OCI-LY1 (cell line): ENCODE data around the gene FMN2.

Source experiments
- H2AFZ ChIP-seq: fragments of 200-600 bp; sonication (generic), shearing (Covaris generic); 2 replicates; pipeline ENCODE4 v1.6.0; 2014; ENCODE audit warnings: antibody characterized with exemption, mild to moderate bottlenecking, low read length
- H3F3A ChIP-seq: fragments of 200-600 bp; sonication (generic), shearing (Covaris generic); 2 replicates; pipeline ENCODE4 v1.6.0; 2014; ENCODE audit warnings: mild to moderate bottlenecking, antibody characterized with exemption, low read length, moderate library complexity; ENCODE audit not compliant: insufficient read depth
- H3K27ac ChIP-seq: fragments of 200-600 bp; sonication (generic); 2 replicates; pipeline ENCODE4 v1.5.1; 2014; ENCODE audit warnings: low read length, mixed run types, mild to moderate bottlenecking, low read depth; ENCODE audit not compliant: poor library complexity, severe bottlenecking
- H3K27me3 ChIP-seq: fragments of 200-600 bp; sonication (generic); 2 replicates; pipeline ENCODE4 v1.6.0; 2014; ENCODE audit warnings: antibody characterized with exemption, mild to moderate bottlenecking, low read length, moderate library complexity; ENCODE audit not compliant: insufficient read depth
- H3K36me3 ChIP-seq: fragments of 200-600 bp; sonication (generic); 2 replicates; pipeline ENCODE4 v1.6.1; 2014; ENCODE audit warnings: mild to moderate bottlenecking, antibody characterized with exemption, low read length, moderate library complexity, mixed read lengths; ENCODE audit not compliant: insufficient read depth
- H3K4me1 ChIP-seq: fragments of 200-600 bp; sonication (generic); 2 replicates; pipeline ENCODE4 v1.5.1; 2014; ENCODE audit warnings: mild to moderate bottlenecking, low read length, moderate library complexity; ENCODE audit not compliant: insufficient read depth, severe bottlenecking
- H3K4me2 ChIP-seq: fragments of 200-600 bp; sonication (generic), shearing (Covaris generic); 2 replicates; pipeline ENCODE4 v1.6.1; 2014; ENCODE audit warnings: low read length
- H3K4me3 ChIP-seq: fragments of 200-600 bp; sonication (generic); 2 replicates; pipeline ENCODE4 v1.5.1; 2014; ENCODE audit warnings: low read length, low read depth, mild to moderate bottlenecking, mixed read lengths; ENCODE audit not compliant: poor library complexity, severe bottlenecking
- H3K79me2 ChIP-seq: fragments of 200-600 bp; shearing (Covaris generic); 2 replicates; pipeline ENCODE4 v1.6.1; 2016; ENCODE audit warnings: mixed run types, low read length, mixed read lengths; ENCODE audit not compliant: insufficient read depth
- H3K9ac ChIP-seq: fragments of 200-600 bp; sonication (generic), shearing (Covaris generic); 2 replicates; pipeline ENCODE4 v1.6.1; 2014; ENCODE audit warnings: mild to moderate bottlenecking, low read length, mixed read lengths
- H3K9me2 ChIP-seq: fragments of 200-600 bp; sonication (generic), shearing (Covaris generic); 2 replicates; pipeline ENCODE4 v1.6.1; 2014; ENCODE audit warnings: low read depth, mild to moderate bottlenecking, low read length, mixed read lengths
- H3K9me3 ChIP-seq: fragments of 200-600 bp; shearing (Covaris generic); 2 replicates; pipeline ENCODE4 v1.6.1; 2014; ENCODE audit warnings: low read length, mixed read lengths
- H4K20me1 ChIP-seq: fragments of 200-600 bp; sonication (generic), shearing (Covaris generic); 2 replicates; pipeline ENCODE4 v1.6.0; 2016; ENCODE audit warnings: mild to moderate bottlenecking, low read length; ENCODE audit not compliant: insufficient read depth
- EZH2 ChIP-seq: fragments of 200-600 bp; sonication (generic), shearing (Covaris generic); IDR thresholded peaks from 2 replicates; pipeline ENCODE4 v1.8.0; 2017; ENCODE audit warnings: borderline replicate concordance, mixed run types, mild to moderate bottlenecking, antibody characterized with exemption, low read length, moderate library complexity, mixed read lengths
- TF ChIP-seq, protein P1 (sequence below): fragments of 200-600 bp; sonication (generic), shearing (Covaris generic); IDR thresholded peaks from 2 replicates; pipeline ENCODE4 v1.5.1; 2017; ENCODE audit warnings: mild to moderate bottlenecking, antibody characterized with exemption, low read length, moderate library complexity, mixed read lengths

The FMN2 gene

DNA sequence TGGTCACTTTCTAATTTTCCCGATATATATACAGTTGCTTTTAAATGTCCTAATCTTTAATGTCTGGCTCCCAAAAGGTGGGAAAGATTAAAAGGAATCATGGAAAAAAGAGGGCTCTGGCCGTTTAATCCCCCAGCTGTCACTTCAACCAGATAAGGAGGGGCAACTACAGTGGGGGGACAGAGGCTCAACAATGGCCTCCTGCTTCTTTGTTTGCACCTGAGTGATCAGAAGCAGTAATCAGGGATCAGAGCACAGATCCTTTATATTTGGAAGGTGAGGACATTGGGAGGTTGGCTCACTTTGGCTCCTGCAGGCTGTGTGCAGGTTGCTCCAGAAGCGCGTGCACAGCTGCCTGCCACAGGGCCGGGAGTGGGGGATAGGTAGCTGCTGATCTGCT lies 212.8 kb downstream of the FMN2 start:
- H3K9me3 ChIP-seq = no peaks in the 10 kb centered on the region
- no peak overlapping the region for H3K4me2 ChIP-seq
- H2AFZ ChIP-seq = no peak overlapping the region
- H4K20me1 ChIP-seq = no peaks in the 10 kb centered on the region
- no peak for TF ChIP-seq EZH2
- TF ChIP-seq, protein P1, sequence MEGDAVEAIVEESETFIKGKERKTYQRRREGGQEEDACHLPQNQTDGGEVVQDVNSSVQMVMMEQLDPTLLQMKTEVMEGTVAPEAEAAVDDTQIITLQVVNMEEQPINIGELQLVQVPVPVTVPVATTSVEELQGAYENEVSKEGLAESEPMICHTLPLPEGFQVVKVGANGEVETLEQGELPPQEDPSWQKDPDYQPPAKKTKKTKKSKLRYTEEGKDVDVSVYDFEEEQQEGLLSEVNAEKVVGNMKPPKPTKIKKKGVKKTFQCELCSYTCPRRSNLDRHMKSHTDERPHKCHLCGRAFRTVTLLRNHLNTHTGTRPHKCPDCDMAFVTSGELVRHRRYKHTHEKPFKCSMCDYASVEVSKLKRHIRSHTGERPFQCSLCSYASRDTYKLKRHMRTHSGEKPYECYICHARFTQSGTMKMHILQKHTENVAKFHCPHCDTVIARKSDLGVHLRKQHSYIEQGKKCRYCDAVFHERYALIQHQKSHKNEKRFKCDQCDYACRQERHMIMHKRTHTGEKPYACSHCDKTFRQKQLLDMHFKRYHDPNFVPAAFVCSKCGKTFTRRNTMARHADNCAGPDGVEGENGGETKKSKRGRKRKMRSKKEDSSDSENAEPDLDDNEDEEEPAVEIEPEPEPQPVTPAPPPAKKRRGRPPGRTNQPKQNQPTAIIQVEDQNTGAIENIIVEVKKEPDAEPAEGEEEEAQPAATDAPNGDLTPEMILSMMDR = no peak
- no peaks in the 10 kb centered on the region for H3K9me2 ChIP-seq
- no peak overlapping the region for H3K27ac ChIP-seq
- H3K36me3 ChIP-seq = no peaks in the 10 kb centered on the region
- no peaks in the 10 kb centered on the region for H3K27me3 ChIP-seq
- H3K4me1 ChIP-seq = no peaks in the 10 kb centered on the region
- no peaks in the 10 kb centered on the region for H3K79me2 ChIP-seq
- H3K4me3 ChIP-seq = no peak overlapping the region
- no peaks in the 10 kb centered on the region for H3F3A ChIP-seq
- H3K9ac ChIP-seq = no peak overlapping the region

DNA sequence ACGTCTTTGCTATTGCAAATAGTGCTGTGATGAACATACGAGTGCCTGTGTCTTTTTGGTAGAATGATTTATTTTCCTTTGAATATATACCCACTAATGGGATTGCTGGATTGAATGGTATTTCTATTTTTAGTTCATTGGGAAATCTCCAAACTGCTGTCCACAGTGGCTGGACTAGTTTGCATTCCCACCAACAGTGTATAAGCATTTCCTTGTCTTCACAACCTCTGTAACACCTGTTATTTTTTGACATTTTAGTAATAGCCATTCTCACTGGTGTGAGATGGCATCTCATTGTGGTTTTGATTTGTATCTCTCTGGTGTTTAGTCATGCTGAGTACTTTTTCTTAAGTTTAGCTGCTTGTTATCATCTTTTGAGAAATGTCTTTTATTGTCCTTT lies 215.0 kb downstream of the FMN2 start:
- Histone ChIP-seq H4K20me1 (no peaks in the 10 kb centered on the region), H2AFZ (no peak overlapping the region), H3K9ac (no peak overlapping the region), H3F3A (no peaks in the 10 kb centered on the region), H3K36me3 (no peaks in the 10 kb centered on the region), H3K27me3 (no peaks in the 10 kb centered on the region), H3K79me2 (no peaks in the 10 kb centered on the region), H3K4me3 (no peak overlapping the region), H3K4me2 (no peak overlapping the region), H3K27ac (no peak overlapping the region), H3K9me2 (no peaks in the 10 kb centered on the region), H3K4me1 (no peaks in the 10 kb centered on the region), H3K9me3 (no peaks in the 10 kb centered on the region)
- TF ChIP-seq, protein P1 = no peak
- no peak for TF ChIP-seq EZH2

DNA sequence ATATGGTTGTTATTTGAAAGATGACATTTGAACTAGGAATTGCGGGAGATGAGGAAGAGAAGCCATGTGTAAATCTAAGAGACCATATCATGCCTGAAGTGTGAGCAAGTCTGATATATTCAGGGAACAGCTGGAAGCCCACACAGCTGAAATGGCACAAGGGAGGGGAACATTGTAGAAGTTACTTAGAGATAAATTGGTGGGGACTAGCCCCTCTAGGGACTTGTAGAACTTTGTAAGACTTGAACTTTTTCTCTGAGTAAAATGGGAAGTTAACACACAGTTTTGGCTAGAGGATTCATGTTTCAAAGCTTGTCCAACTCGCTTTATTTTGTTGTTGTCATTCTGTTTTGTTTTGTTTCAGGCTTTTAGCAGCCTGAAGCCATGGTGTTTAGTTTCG lies 216.4 kb downstream of the FMN2 start:
- Histone ChIP-seq H3K79me2 (no peaks in the 10 kb centered on the region), H3K4me1 (no peaks in the 10 kb centered on the region), H3K27ac (no peak overlapping the region), H3K4me2 (no peak overlapping the region), H3F3A (no peaks in the 10 kb centered on the region), H3K36me3 (no peaks in the 10 kb centered on the region), H3K9ac (no peak overlapping the region), H4K20me1 (no peaks in the 10 kb centered on the region), H3K9me3 (no peaks in the 10 kb centered on the region), H3K4me3 (no peak overlapping the region), H3K9me2 (no peaks in the 10 kb centered on the region), H2AFZ (no peak overlapping the region), H3K27me3 (no peaks in the 10 kb centered on the region)
- TF ChIP-seq, protein P1 = no peak
- no peak for TF ChIP-seq EZH2
